K562 (cell line): ENCODE results near the gene GAL3ST3. TPM values are rescaled to one million over a fixed set of nuclear protein-coding genes. Genes with fewer than 3 reads are reported as not detected.
A peak's percentile ranks its signal among the peaks of the same experiment; 100 is the strongest.

Experiments
- HDAC3 ChIP-seq: fragments of 450-650 bp; IDR thresholded peaks from 2 replicates; pipeline ENCODE4 v1.6.1; 2018; ENCODE audit warnings: borderline replicate concordance, mild to moderate bottlenecking, moderate library complexity; ENCODE audit not compliant: partially characterized antibody
- NFE2 ChIP-seq: IDR thresholded peaks from 2 replicates; pipeline ENCODE4 v1.6.1; 2014; ENCODE audit warnings: antibody characterized with exemption, low read depth
- NFIX ChIP-seq: fragments of 250-450 bp; sonication (Bioruptor Pico); IDR thresholded peaks from 2 replicates; pipeline ENCODE4 v1.4.0; 2020; ENCODE audit warnings: low read depth, mild to moderate bottlenecking, moderate library complexity
- NR2F6 ChIP-seq: fragments of 450-650 bp; formaldehyde crosslinking; IDR thresholded peaks from 2 replicates; pipeline ENCODE4 v1.4.0; 2020; ENCODE audit warnings: mild to moderate bottlenecking
- PML ChIP-seq: IDR thresholded peaks from 2 replicates; pipeline ENCODE4 v1.6.1; 2012; ENCODE audit warnings: low read length, inconsistent platforms
- RFX7 ChIP-seq: fragments of 250-450 bp; sonication (Bioruptor Pico); IDR thresholded peaks from 2 replicates; pipeline ENCODE4 v1.5.1; 2021; ENCODE audit warnings: mild to moderate bottlenecking
- SREBF2 ChIP-seq: sonication (generic); formaldehyde crosslinking; IDR thresholded peaks from 2 replicates; pipeline ENCODE4 v1.4.0; 2020; ENCODE audit warnings: mild to moderate bottlenecking, missing genetic modification reagents
- ZC3H8 ChIP-seq: fragments of 450-650 bp; IDR thresholded peaks from 2 replicates; pipeline ENCODE4 v1.6.1; 2017
- ZNF23 ChIP-seq: fragments of 250-450 bp; sonication (Bioruptor Pico); IDR thresholded peaks from 2 replicates; pipeline ENCODE4 v1.4.0; 2020; ENCODE audit warnings: mild to moderate bottlenecking
- polyA plus RNA-seq, 8 experiments: library from polyadenylated mRNA; depleted of rRNA in 4 of 8; stranded (reverse) in 5 of 8; unstranded in 3 of 8; fragments of >200 nt; fragmentation: Nextera tagmentation in 2 of 8; fragmentation: Illumina TruSeq in 1 of 8; extraction: Ambion mirVana in 2 of 8; extraction: Trizol in 1 of 8; gene quantifications; 2 replicates each; pipeline versions ENCODE4 v1.2.1 to v1.2.3, GENCODE V29; 2011 to 2014; ENCODE audit warnings: inconsistent platforms in 1 of 8, missing spikeins in 1 of 8
- total RNA-seq, 7 experiments: library from RNA; depleted of rRNA in 6 of 7; stranded (reverse); fragments of >200 nt in 6 of 7; fragmentation: Illumina TruSeq in 2 of 7; extraction: Trizol in 2 of 7; gene quantifications; 2 replicates each; pipeline versions ENCODE4 v1.2.1 to v1.2.3, GENCODE V29; 2011 to 2021; ENCODE audit warnings: low replicate concordance in 1 of 7
- TF ChIP-seq, protein P1 (sequence below), 2 experiments: fragments of 450-650 bp in 1 of 2; sonication (generic) in 1 of 2; formaldehyde crosslinking in 1 of 2; IDR thresholded peaks; 2 replicates each; pipeline versions ENCODE4 v1.7.1 to v1.9.0; 2016 to 2022; ENCODE audit warnings: inconsistent platforms in 1 of 2, mild to moderate bottlenecking in 1 of 2, missing genetic modification reagents in 1 of 2
- TF ChIP-seq, protein P2 (sequence below): sonication (generic); formaldehyde crosslinking; IDR thresholded peaks from 2 replicates; pipeline ENCODE4 v1.8.1; 2023; ENCODE audit warnings: mild to moderate bottlenecking, missing genetic modification reagents
- TF ChIP-seq, protein P3 (sequence below): fragments of 250-450 bp; sonication (Bioruptor Pico); IDR thresholded peaks from 2 replicates; pipeline ENCODE4 v1.9.0; 2021; ENCODE audit warnings: mild to moderate bottlenecking, inconsistent platforms

The GAL3ST3 gene
- total and polyA plus RNA-seq, 9 of the 15 experiments (the other 6 are each of a cell fraction or from before 2014, with no cell fraction given) = not detected

DNA sequence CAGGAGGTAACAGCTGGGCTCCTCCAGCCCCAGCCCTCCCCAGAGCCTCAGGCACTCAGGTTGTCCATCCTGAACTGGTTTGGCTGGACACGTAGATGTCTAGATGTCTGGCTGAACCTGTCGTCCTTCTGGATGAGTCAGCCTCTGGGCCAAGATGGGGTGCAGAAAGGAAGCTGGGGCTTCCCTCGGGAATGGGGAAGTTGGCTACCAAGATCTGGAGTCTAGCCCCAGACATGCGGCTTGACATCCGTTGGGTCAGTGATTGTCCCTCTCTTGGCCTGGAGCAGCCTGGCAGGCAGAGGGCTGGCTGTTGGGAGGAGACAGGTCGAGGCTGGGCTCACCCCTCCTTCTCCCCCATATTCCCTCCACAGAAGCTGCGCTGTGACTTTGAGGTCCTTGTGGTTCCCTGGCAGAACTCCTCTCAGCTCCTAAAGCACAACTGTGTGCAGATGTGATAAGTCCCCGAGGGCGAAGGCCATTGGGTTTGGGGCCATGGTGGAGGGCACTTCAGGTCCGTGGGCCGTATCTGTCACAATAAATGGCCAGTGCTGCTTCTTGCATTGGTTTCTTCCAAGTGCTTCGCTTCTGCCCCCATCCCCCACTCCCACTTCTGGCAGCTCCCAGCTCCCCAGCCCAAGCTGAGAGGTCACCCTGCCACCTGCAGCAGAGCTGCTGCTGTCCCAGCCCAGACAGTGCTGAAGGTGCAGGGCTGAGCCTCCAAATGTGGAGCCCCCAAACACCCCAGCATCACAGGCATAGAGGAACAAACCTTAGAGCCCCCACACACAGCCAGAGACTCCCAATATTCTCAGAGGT lies 35.8 kb downstream of the GAL3ST3 start (continued):
- TF ChIP-seq, protein P1, sequence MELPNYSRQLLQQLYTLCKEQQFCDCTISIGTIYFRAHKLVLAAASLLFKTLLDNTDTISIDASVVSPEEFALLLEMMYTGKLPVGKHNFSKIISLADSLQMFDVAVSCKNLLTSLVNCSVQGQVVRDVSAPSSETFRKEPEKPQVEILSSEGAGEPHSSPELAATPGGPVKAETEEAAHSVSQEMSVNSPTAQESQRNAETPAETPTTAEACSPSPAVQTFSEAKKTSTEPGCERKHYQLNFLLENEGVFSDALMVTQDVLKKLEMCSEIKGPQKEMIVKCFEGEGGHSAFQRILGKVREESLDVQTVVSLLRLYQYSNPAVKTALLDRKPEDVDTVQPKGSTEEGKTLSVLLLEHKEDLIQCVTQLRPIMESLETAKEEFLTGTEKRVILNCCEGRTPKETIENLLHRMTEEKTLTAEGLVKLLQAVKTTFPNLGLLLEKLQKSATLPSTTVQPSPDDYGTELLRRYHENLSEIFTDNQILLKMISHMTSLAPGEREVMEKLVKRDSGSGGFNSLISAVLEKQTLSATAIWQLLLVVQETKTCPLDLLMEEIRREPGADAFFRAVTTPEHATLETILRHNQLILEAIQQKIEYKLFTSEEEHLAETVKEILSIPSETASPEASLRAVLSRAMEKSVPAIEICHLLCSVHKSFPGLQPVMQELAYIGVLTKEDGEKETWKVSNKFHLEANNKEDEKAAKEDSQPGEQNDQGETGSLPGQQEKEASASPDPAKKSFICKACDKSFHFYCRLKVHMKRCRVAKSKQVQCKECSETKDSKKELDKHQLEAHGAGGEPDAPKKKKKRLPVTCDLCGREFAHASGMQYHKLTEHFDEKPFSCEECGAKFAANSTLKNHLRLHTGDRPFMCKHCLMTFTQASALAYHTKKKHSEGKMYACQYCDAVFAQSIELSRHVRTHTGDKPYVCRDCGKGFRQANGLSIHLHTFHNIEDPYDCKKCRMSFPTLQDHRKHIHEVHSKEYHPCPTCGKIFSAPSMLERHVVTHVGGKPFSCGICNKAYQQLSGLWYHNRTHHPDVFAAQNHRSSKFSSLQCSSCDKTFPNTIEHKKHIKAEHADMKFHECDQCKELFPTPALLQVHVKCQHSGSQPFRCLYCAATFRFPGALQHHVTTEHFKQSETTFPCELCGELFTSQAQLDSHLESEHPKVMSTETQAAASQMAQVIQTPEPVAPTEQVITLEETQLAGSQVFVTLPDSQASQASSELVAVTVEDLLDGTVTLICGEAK (IDR thresholded peaks at IDR 0.05) = peak; percentile 12; the same call in 1 of the 2 replicates
- TF ChIP-seq, protein P1 (CRISPR knock-in tag; IDR thresholded peaks at IDR 0.05) = no peak
- TF ChIP-seq RFX7 (no peak), ZNF23 (CRISPR knock-in tag) (no peak), NFIX (CRISPR knock-in tag) (no peak), HDAC3 (no peak), ZC3H8 (no peak), SREBF2 (CRISPR knock-in tag) (no peak), PML (no peak), NR2F6 (CRISPR knock-in tag) (no peak), NFE2 (0 out of 2 replicates have a peak, but pooled peaks have one; percentile 19)
- TF ChIP-seq, protein P2, sequence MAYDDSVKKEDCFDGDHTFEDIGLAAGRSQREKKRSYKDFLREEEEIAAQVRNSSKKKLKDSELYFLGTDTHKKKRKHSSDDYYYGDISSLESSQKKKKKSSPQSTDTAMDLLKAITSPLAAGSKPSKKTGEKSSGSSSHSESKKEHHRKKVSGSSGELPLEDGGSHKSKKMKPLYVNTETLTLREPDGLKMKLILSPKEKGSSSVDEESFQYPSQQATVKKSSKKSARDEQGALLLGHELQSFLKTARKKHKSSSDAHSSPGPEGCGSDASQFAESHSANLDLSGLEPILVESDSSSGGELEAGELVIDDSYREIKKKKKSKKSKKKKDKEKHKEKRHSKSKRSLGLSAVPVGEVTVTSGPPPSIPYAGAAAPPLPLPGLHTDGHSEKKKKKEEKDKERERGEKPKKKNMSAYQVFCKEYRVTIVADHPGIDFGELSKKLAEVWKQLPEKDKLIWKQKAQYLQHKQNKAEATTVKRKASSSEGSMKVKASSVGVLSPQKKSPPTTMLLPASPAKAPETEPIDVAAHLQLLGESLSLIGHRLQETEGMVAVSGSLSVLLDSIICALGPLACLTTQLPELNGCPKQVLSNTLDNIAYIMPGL (CRISPR knock-in tag) = no peak
- TF ChIP-seq, protein P3, sequence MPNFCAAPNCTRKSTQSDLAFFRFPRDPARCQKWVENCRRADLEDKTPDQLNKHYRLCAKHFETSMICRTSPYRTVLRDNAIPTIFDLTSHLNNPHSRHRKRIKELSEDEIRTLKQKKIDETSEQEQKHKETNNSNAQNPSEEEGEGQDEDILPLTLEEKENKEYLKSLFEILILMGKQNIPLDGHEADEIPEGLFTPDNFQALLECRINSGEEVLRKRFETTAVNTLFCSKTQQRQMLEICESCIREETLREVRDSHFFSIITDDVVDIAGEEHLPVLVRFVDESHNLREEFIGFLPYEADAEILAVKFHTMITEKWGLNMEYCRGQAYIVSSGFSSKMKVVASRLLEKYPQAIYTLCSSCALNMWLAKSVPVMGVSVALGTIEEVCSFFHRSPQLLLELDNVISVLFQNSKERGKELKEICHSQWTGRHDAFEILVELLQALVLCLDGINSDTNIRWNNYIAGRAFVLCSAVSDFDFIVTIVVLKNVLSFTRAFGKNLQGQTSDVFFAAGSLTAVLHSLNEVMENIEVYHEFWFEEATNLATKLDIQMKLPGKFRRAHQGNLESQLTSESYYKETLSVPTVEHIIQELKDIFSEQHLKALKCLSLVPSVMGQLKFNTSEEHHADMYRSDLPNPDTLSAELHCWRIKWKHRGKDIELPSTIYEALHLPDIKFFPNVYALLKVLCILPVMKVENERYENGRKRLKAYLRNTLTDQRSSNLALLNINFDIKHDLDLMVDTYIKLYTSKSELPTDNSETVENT = no peak
